ENCODE data around the gene MAP2. TPM values are rescaled to one million over a fixed set of nuclear protein-coding genes. Genes with fewer than 3 reads are reported as not detected.

The MAP2 gene
- total RNA-seq, 4 donors from 2014 or later = 7.4 to 124 (median 59.9) TPM

GRCh38 chr2:209666296-209666695, 242.4 kb downstream of the MAP2 start:
- 15 to 56% methylated on average over 1 of the region's 1 CpG for WGBS, 2 donors (ENCODE audit: low coverage in 1 of 2)
- no peaks in the 10 kb centered on the region for H3K4me1 ChIP-seq
- no peak overlapping the region for H3K27ac ChIP-seq
- H3K4me3 ChIP-seq = no peak overlapping the region
- H3K9me3 ChIP-seq = no peaks in the 10 kb centered on the region
- no peaks in the 10 kb centered on the region for H3K36me3 ChIP-seq
- no peak for ATAC-seq
- no peak for TF ChIP-seq POLR2A (IDR thresholded peaks at IDR 0.05)
- no peak for TF ChIP-seq POLR2AphosphoS5 (IDR thresholded peaks at IDR 0.05)
- no peak for TF ChIP-seq CTCF (IDR thresholded peaks at IDR 0.05)
- no peak for TF ChIP-seq EP300 (IDR thresholded peaks at IDR 0.05)
- no peaks in the 10 kb centered on the region for H3K27me3 ChIP-seq

DNA sequence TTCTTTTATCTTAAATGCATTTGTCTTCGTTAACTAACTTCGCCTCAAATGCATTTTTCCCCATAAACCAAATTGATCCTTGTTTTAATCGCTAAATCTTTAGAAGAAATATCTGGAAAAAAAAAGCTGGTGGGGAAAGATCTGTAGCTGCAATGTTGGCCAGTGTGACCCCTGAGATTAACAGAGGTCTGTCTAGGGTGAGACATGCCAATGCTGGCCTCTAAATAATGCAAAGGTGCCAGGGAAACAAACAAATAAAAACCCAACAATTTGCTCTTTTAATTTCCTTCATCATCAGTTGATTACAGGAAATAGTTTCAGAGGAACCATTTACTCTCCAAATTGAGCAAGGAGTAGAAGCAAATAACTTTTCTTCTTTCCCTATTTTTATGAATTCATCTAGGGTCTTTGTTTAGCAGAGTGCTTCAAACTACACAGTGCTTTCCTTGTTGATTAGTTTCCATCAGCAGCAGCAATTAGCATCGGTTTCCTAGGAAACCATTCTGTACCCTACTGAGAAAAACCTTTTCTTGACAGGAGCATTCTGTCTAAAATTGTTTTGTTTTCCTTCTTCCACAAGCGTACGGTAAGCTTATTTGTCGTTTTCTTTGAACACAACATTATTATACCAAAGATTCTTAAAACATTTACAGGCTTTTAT, 247.3 kb downstream of the MAP2 start:
- ATAC-seq = no peak
- no peak for TF ChIP-seq EP300 (IDR thresholded peaks at IDR 0.05)
- TF ChIP-seq POLR2A (IDR thresholded peaks at IDR 0.05) = no peak
- TF ChIP-seq POLR2AphosphoS5 (IDR thresholded peaks at IDR 0.05) = no peak
- 79 to 87% methylated on average over 4 to 7 of the region's 7 CpGs for WGBS, 2 donors (ENCODE audit: low coverage in 1 of 2)

GRCh38 chr2:209673811-209674210, 250.0 kb downstream of the MAP2 start:
- TF ChIP-seq CTCF (IDR thresholded peaks at IDR 0.05) (no peak), POLR2AphosphoS5 (IDR thresholded peaks at IDR 0.05) (no peak), EP300 (IDR thresholded peaks at IDR 0.05) (no peak), POLR2A (IDR thresholded peaks at IDR 0.05) (no peak)
- H3K27ac ChIP-seq = no peak overlapping the region
- no peaks in the 10 kb centered on the region for H3K9me3 ChIP-seq
- no peak for ATAC-seq
- H3K4me3 ChIP-seq = no peak overlapping the region
- no peaks in the 10 kb centered on the region for H3K4me1 ChIP-seq
- no peaks in the 10 kb centered on the region for H3K36me3 ChIP-seq
- H3K27me3 ChIP-seq = no peaks in the 10 kb centered on the region

More for the DNA sequence above, 247.3 kb downstream of the MAP2 start:
- H3K9me3 ChIP-seq = no peaks in the 10 kb centered on the region
- no peak overlapping the region for H3K27ac ChIP-seq
- H3K27me3 ChIP-seq = no peaks in the 10 kb centered on the region
- no peak overlapping the region for H3K4me3 ChIP-seq
- H3K36me3 ChIP-seq = no peaks in the 10 kb centered on the region
- no peaks in the 10 kb centered on the region for H3K4me1 ChIP-seq

- no peak for ATAC-seq
- 95 to 100% methylated on average over 1 of the region's 1 CpG for WGBS, 2 donors (ENCODE audit: low coverage in 1 of 2)
- H3K4me1 ChIP-seq = no peaks in the 10 kb centered on the region
Measured at GRCh38 chr2:209680596-209680995, 256.7 kb downstream of the MAP2 start.

GRCh38 chr2:209681201-209681735, 257.4 kb downstream of the MAP2 start:
- WGBS, 2 donors (ENCODE audit: low coverage in 1 of 2) = 58 to 71% methylated on average over 1 of the region's 1 CpG
- no peaks in the 10 kb centered on the region for H3K36me3 ChIP-seq
- H3K4me1 ChIP-seq = no peaks in the 10 kb centered on the region
- no peaks in the 10 kb centered on the region for H3K27me3 ChIP-seq
- no peak for TF ChIP-seq EP300 (IDR thresholded peaks at IDR 0.05)
- no peak for TF ChIP-seq CTCF (IDR thresholded peaks at IDR 0.05)
- no peak for TF ChIP-seq POLR2AphosphoS5 (IDR thresholded peaks at IDR 0.05)
- TF ChIP-seq POLR2A (IDR thresholded peaks at IDR 0.05) = no peak
- H3K9me3 ChIP-seq = no peaks in the 10 kb centered on the region
- ATAC-seq = no peak
- no peak overlapping the region for H3K27ac ChIP-seq
- H3K4me3 ChIP-seq = no peak overlapping the region

More at GRCh38 chr2:209680596-209680995, 256.7 kb downstream of the MAP2 start:
- no peaks in the 10 kb centered on the region for H3K27me3 ChIP-seq
- H3K9me3 ChIP-seq = no peaks in the 10 kb centered on the region
- no peak overlapping the region for H3K27ac ChIP-seq
- TF ChIP-seq EP300 (IDR thresholded peaks at IDR 0.05) = no peak
- no peak for TF ChIP-seq POLR2AphosphoS5 (IDR thresholded peaks at IDR 0.05)
- TF ChIP-seq POLR2A (IDR thresholded peaks at IDR 0.05) = no peak
- no peak for TF ChIP-seq CTCF (IDR thresholded peaks at IDR 0.05)
- H3K36me3 ChIP-seq = no peaks in the 10 kb centered on the region
- H3K4me3 ChIP-seq = no peak overlapping the region
